Small intestine (tissue), 16 donors: ENCODE data around the gene PDC. TPM values are rescaled to one million over a fixed set of nuclear protein-coding genes. Genes with fewer than 3 reads are reported as not detected.

Experiments
- DNase-seq, 2 donors: peaks; one replicate each; pipeline versions ENCODE4 v3.0.0 to v3.0.0-alpha.2; 2013
- FAIRE-seq: peaks from 2 replicates; lab custom pipeline; 2012; peaks lifted over from hg19 to GRCh38; lab: Jason Lieb, UNC
- H3K27ac ChIP-seq, 3 donors: one replicate each; pipeline ENCODE4 v1.5.1; 2013; ENCODE audit warnings: low read length in 2 of 3, mild to moderate bottlenecking in 2 of 3, control low read depth in 1 of 3, inconsistent platforms in 1 of 3, low read depth in 1 of 3, moderate library complexity in 1 of 3
- H3K27me3 ChIP-seq, 3 donors: one replicate each; pipeline ENCODE4 v1.6.1; 2013; ENCODE audit warnings: low read length in 3 of 3, inconsistent platforms in 1 of 3; ENCODE audit not compliant: control insufficient read depth in 3 of 3, insufficient read depth in 3 of 3
- H3K36me3 ChIP-seq, 3 donors: one replicate each; pipeline ENCODE4 v1.6.1; 2013; ENCODE audit warnings: low read length in 3 of 3, inconsistent platforms in 1 of 3, low read depth in 1 of 3, mild to moderate bottlenecking in 1 of 3, moderate library complexity in 1 of 3; ENCODE audit not compliant: control insufficient read depth in 3 of 3, insufficient read depth in 2 of 3
- H3K4me1 ChIP-seq, 3 donors: one replicate each; pipeline ENCODE4 v1.6.1; 2013; ENCODE audit warnings: low read length in 2 of 3, inconsistent platforms in 1 of 3, low read depth in 1 of 3, mild to moderate bottlenecking in 1 of 3, moderate library complexity in 1 of 3; ENCODE audit not compliant: control insufficient read depth in 3 of 3, insufficient read depth in 2 of 3
- H3K4me3 ChIP-seq, 3 donors: one replicate each; pipeline ENCODE4 v1.5.1; 2013; ENCODE audit warnings: low read length in 3 of 3, control low read depth in 1 of 3, inconsistent platforms in 1 of 3, low read depth in 1 of 3, mild to moderate bottlenecking in 1 of 3, moderate library complexity in 1 of 3
- H3K9me3 ChIP-seq, 2 donors: one replicate each; pipeline ENCODE4 v1.6.1; 2013; ENCODE audit warnings: low read depth in 1 of 2, low read length in 1 of 2; ENCODE audit not compliant: control insufficient read depth in 2 of 2, insufficient read depth in 1 of 2
- WGBS, 3 donors: extraction: QIAGEN DNeasy Blood & Tissue Kit; methylation state at CpG; one replicate each; pipeline ENCODE4 v1.1.7; 2013; 5-methylcytosine and 5-hydroxymethylcytosine counted together
- long read RNA-seq, 10 donors: transcript quantifications; one replicate each; lab custom pipeline, GENCODE V29; 2026
- polyA plus RNA-seq, 4 donors: library from polyadenylated mRNA; stranded (reverse) in 3 of 4; unstranded in 1 of 4; fragments of 200-250 nt in 3 of 4; fragments of 120-200 nt in 1 of 4; gene quantifications; one replicate each; pipeline versions ENCODE4 v1.2.1 to v1.2.3, GENCODE V29; 2013
- donor health status: healthy with polysubstance abuse.
- donor health status: control.
- donor health status: control.
- donor health status: Bipolar disorder and iron deficiency.
- donor health status: healthy.

Gene PDC
- polyA plus RNA-seq = under 1 TPM in 1 of 4 donors, not detected in 3; 0.28 TPM
- long read RNA-seq, donor 1 = 0 reads
- long read RNA-seq, donor 2 = 0 reads
- long read RNA-seq, donor 3 = 0 reads
- long read RNA-seq, donor 4 = 0 reads
- long read RNA-seq, donor 5 = 0 reads
- long read RNA-seq, donor 6 = 0 reads
- long read RNA-seq, donor 7 = 0 reads
- long read RNA-seq, donor 8 = 0 reads
- long read RNA-seq, donor 9 = 0 reads
- long read RNA-seq, donor 10 = 0 reads

GRCh38 chr1:186461014-186461413 lies at the start of gene PDC:
Gene PDC, minus strand, starts transcription at chr1:186461114. Its CDS starts 11,655 bp downstream, at chr1:186449459.
- Histone ChIP-seq H3K36me3 (no peaks in the 10 kb centered on the region), H3K27me3 (no peaks in the 10 kb centered on the region), H3K4me3 (no peak within 1 kb of the TSS), H3K9me3 (no peaks in the 10 kb centered on the region), H3K4me1 (no peaks in the 10 kb centered on the region), H3K27ac (no peak within 1 kb of the TSS)
- FAIRE-seq (no peak), DNase-seq (no peak)
- 82 to 92% (median 87%) methylated on average over 2 of the region's 2 CpGs for WGBS, 3 donors

GRCh38 chr1:186503190-186503589 lies 42.3 kb upstream of the PDC start:
- no peak for FAIRE-seq
- WGBS, 3 donors = 81 to 89% (median 86%) methylated on average over 2 of the region's 2 CpGs
- peaks cover 0 to 4% of the 10 kb centered on the region in 2 donors for H3K9me3 ChIP-seq
- H3K27ac ChIP-seq = no peak overlapping the region
- peaks cover 0 to 3% (median 0%) of the 10 kb centered on the region in 3 donors for H3K4me1 ChIP-seq
- no peak overlapping the region for H3K4me3 ChIP-seq
- no peaks in the 10 kb centered on the region for H3K36me3 ChIP-seq
- no peaks in the 10 kb centered on the region for H3K27me3 ChIP-seq
- DNase-seq = no peak

DNA sequence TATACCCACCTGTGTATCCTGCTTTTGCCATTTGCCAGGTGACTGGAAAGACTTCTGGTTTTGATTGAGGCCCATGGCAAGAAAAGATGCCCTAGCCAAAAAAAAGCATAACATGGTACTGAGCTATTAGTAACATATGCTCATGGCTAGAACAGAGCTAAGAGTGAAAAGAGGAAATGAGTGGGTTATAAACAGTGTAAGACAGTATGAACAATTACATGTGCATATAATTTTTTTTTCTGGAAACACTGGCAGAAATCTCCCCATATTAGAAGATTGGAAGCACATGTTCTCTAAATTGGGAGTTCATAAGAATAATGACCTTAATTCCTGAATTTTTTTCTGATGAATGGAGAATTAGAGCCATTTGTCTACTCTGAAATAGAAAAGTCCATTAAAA lies 41.2 kb upstream of the PDC start:
- Histone ChIP-seq H3K36me3 (no peaks in the 10 kb centered on the region), H3K27ac (no peak overlapping the region), H3K27me3 (no peaks in the 10 kb centered on the region), H3K4me3 (no peak overlapping the region), H3K9me3 (peaks cover 0 to 4% of the 10 kb centered on the region in 2 donors), H3K4me1 (peaks cover 0 to 3% (median 0%) of the 10 kb centered on the region in 3 donors)
- FAIRE-seq (no peak), DNase-seq (no peak)

DNA sequence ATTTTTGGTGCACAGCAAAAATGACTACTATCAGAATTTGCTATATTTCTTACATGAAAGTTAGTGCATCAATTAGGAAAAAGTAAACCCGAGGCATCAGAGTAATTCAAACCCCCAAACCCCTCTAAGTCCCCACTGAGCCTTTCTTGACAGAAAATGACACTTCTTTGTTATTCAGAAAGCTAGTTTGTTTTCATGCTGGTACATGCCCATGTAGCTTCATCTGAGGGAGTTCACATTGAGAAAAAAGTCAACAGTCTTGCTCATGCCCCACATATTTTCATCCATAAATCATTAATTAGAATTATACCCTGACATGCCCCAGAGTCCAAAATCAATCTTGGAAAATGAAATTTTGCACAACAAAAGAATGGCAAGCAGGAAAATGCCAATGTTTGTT lies 39.9 kb upstream of the PDC start:
- no peak for FAIRE-seq

DNA sequence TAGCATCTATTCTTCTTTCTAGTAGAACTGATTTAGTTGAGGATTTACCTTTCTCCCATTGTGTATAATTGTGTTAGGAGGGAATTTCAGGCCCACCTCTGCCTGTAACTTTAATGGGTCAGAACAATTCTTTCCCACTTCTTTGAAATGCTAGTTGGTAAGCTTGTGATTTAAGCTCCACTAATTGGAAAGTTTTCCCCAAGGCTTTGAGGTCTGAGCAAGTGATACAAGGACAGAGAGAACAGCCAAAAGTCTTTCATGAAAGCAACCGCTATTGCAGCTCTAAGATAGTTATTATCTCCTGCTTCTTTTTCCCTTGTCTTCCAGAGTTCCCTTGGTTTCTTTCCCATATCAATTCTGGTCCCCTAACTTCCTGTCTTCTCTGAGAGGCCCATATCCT lies 38.7 kb upstream of the PDC start:
- WGBS, 3 donors = 89 to 96% (median 92%) methylated on average over 1 of the region's 1 CpG

More for the DNA sequence above, 39.9 kb upstream of the PDC start:
- H3K9me3 ChIP-seq = peaks cover 0 to 2% of the 10 kb centered on the region in 2 donors
- H3K36me3 ChIP-seq = no peaks in the 10 kb centered on the region
- H3K4me1 ChIP-seq = peaks cover 0 to 3% (median 0%) of the 10 kb centered on the region in 3 donors
- H3K4me3 ChIP-seq = no peak overlapping the region
- DNase-seq = no peak
- WGBS, 3 donors = 73 to 89% (median 84%) methylated on average over 1 of the region's 1 CpG
- no peak overlapping the region for H3K27ac ChIP-seq
- H3K27me3 ChIP-seq = no peaks in the 10 kb centered on the region

GRCh38 chr1:186498695-186499389 lies 37.9 kb upstream of the PDC start:
- FAIRE-seq (no peak), DNase-seq (peak in 1 of 2 donors; percentile 49)
- peaks cover 0 to 3% (median 0%) of the 10 kb centered on the region in 3 donors for H3K4me1 ChIP-seq
- H3K9me3 ChIP-seq = no peaks in the 10 kb centered on the region
- no peak overlapping the region for H3K4me3 ChIP-seq
- 32 to 61% (median 48%) methylated on average over 4 of the region's 4 CpGs for WGBS, 3 donors
- H3K27me3 ChIP-seq = no peaks in the 10 kb centered on the region
- no peak overlapping the region for H3K27ac ChIP-seq
- H3K36me3 ChIP-seq = no peaks in the 10 kb centered on the region

More for the DNA sequence above, 38.7 kb upstream of the PDC start:
- no peaks in the 10 kb centered on the region for H3K9me3 ChIP-seq
- H3K36me3 ChIP-seq = no peaks in the 10 kb centered on the region
- DNase-seq (no peak), FAIRE-seq (no peak)
- H3K4me3 ChIP-seq = no peak overlapping the region
- H3K27ac ChIP-seq = no peak overlapping the region
- H3K4me1 ChIP-seq = peaks cover 0 to 3% (median 0%) of the 10 kb centered on the region in 3 donors
- no peaks in the 10 kb centered on the region for H3K27me3 ChIP-seq

GRCh38 chr1:186498071-186498470 lies 37.2 kb upstream of the PDC start:
- FAIRE-seq = no peak
- Histone ChIP-seq H3K4me1 (peaks cover 0 to 3% (median 0%) of the 10 kb centered on the region in 3 donors), H3K36me3 (no peaks in the 10 kb centered on the region), H3K9me3 (no peaks in the 10 kb centered on the region), H3K27me3 (no peaks in the 10 kb centered on the region), H3K4me3 (no peak overlapping the region), H3K27ac (no peak overlapping the region)
- DNase-seq = no peak
- 81 to 90% (median 88%) methylated on average over 4 of the region's 4 CpGs for WGBS, 3 donors

GRCh38 chr1:186497651-186498050 lies 36.7 kb upstream of the PDC start:
- peaks cover 0 to 3% (median 0%) of the 10 kb centered on the region in 3 donors for H3K4me1 ChIP-seq
- H3K36me3 ChIP-seq = no peaks in the 10 kb centered on the region
- no peak for FAIRE-seq
- no peaks in the 10 kb centered on the region for H3K9me3 ChIP-seq
- DNase-seq = no peak
- WGBS, 3 donors = 90 to 100% (median 92%) methylated on average over 3 of the region's 3 CpGs
- H3K4me3 ChIP-seq = no peak overlapping the region
- no peaks in the 10 kb centered on the region for H3K27me3 ChIP-seq
- no peak overlapping the region for H3K27ac ChIP-seq
